Common myeloid progenitor, CD34-positive (primary cell): ENCODE data around the gene ERMP1.

ENCODE experiments used
- CTCF ChIA-PET: fragments of 350-600 bp; sonication (Branson Sonifier 250); formaldehyde crosslinking; loops from one replicate; lab custom pipeline; 2021; ENCODE audit warnings: antibody characterized with exemption; lab: Charles Lee
- POLR2A ChIA-PET: fragments of 350-600 bp; sonication (Branson Sonifier 250); formaldehyde crosslinking; loops from one replicate; lab custom pipeline; 2021; ENCODE audit warnings: antibody characterized with exemption; lab: Charles Lee
- DNase-seq, 3 donors: peaks; one replicate each; pipeline versions ENCODE4 v3.0.0 to v3.0.0-alpha.2; 2013
- H3K27ac ChIP-seq, 2 experiments: 1 replicate in 1 of 2; 2 replicates in 1 of 2; pipeline ENCODE4 v1.7.0; 2013; ENCODE audit warnings: inconsistent platforms in 2 of 2, low read length in 2 of 2, mild to moderate bottlenecking in 2 of 2, low read depth in 1 of 2, moderate library complexity in 1 of 2; ENCODE audit not compliant: severe bottlenecking in 2 of 2, insufficient read depth in 1 of 2, poor library complexity in 1 of 2
- H3K27me3 ChIP-seq, 5 experiments: replicated peaks in 2 of 5; 1 replicate in 3 of 5; 2 replicates in 2 of 5; pipeline versions ENCODE4 v1.6.1 to v1.7.0; 2013; ENCODE audit warnings: low read length in 4 of 5, mild to moderate bottlenecking in 2 of 5, moderate library complexity in 2 of 5, inconsistent platforms in 1 of 5; ENCODE audit not compliant: insufficient read depth in 5 of 5, control insufficient read depth in 4 of 5
- H3K36me3 ChIP-seq, 4 experiments: 1 replicate in 2 of 4; 2 replicates in 2 of 4; pipeline versions ENCODE4 v1.6.1 to v1.7.0; 2013; ENCODE audit warnings: low read length in 3 of 4, control low read depth in 1 of 4, mild to moderate bottlenecking in 1 of 4; ENCODE audit not compliant: control insufficient read depth in 4 of 4, insufficient read depth in 4 of 4
- H3K4me1 ChIP-seq, 4 experiments: 1 replicate in 3 of 4; 2 replicates in 1 of 4; pipeline versions ENCODE4 v1.6.1 to v1.7.1; 2013; ENCODE audit warnings: low read length in 3 of 4, mild to moderate bottlenecking in 3 of 4, control low read depth in 1 of 4, inconsistent platforms in 1 of 4, moderate library complexity in 1 of 4; ENCODE audit not compliant: control insufficient read depth in 4 of 4, insufficient read depth in 4 of 4; ENCODE audit errors: control extremely low read depth in 1 of 4
- H3K4me3 ChIP-seq, 7 experiments: 1 replicate in 4 of 7; 2 replicates in 3 of 7; pipeline versions ENCODE4 v1.5.1 to v1.7.0; 2013; ENCODE audit warnings: mild to moderate bottlenecking in 7 of 7, low read length in 6 of 7, moderate library complexity in 6 of 7, inconsistent platforms in 2 of 7, low read depth in 2 of 7, control low read depth in 1 of 7; ENCODE audit not compliant: insufficient read depth in 4 of 7, control insufficient read depth in 1 of 7; ENCODE audit errors: extremely low read depth in 1 of 7
- H3K9me3 ChIP-seq, 5 experiments: 1 replicate in 4 of 5; 2 replicates in 1 of 5; pipeline versions ENCODE4 v1.6.1 to v1.7.1; 2013; ENCODE audit warnings: low read length in 4 of 5, mild to moderate bottlenecking in 2 of 5, inconsistent platforms in 1 of 5, low read depth in 1 of 5, moderate library complexity in 1 of 5; ENCODE audit not compliant: control insufficient read depth in 4 of 5, insufficient read depth in 2 of 5; ENCODE audit errors: control extremely low read depth in 1 of 5
- WGBS: methylation state at CpG from one replicate; pipeline ENCODE4 v1.1.5; 2013; ENCODE audit not compliant: insufficient coverage; 5-methylcytosine and 5-hydroxymethylcytosine counted together

The ERMP1 gene

DNA sequence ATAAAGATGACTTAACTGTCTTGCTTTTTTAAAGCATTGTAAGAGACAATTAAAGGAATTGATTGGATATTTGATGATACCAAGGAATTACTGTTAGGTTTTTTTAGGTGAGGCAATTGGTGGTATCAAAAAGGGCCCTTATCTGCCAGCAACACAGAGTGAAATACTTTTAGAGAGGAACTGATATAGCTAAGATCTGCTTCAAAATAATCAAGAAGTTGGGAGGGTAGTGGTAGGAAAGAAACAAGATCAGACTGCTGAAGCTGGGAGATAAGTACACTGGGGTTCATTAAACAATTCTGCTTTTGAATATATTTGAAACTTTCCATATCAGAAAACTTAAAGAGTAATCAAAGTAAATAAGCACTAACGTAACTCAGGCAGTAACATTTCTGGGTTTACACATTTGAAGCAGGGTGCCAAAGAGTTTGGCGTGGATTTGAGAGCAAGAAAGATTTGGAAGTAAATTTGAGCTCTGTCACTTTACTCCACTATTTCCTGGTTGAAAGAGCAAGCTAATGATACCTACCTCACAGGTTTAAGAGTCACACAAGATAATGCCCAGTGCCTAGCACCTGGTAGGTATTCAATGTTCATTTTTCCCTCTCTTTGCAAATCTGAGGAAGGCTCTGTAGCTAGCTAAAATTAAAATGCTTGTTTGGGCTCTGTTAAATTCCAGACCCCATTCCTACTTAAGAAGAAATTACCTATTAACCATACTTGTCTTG lies 6.9 kb downstream of the ERMP1 start:
- Histone ChIP-seq H3K27ac (no peak overlapping the region), H3K4me3 (peak overlapping the region in 2 of 7 experiments; percentile 24 to 53), H3K4me1 (peaks cover 8 to 58% (median 8%) of the 10 kb centered on the region in 4 experiments), H3K27me3 (no peaks in the 10 kb centered on the region), H3K9me3 (no peaks in the 10 kb centered on the region), H3K36me3 (peaks cover 15 to 62% (median 36%) of the 10 kb centered on the region in 4 experiments)
- 100% methylated on average over 1 of the region's 2 CpGs for WGBS
- ChIA-PET POLR2A (no interaction called here), CTCF (interaction anchor here (0.8 to 11.5 kb wide), 10 partner anchors 8 to 129 kb away, joined by 3 to 110 read pairs (median 4); partner anchors contain the start of gene ERMP1)
- DNase-seq = peak in 1 of 3 donors; percentile 28

DNA sequence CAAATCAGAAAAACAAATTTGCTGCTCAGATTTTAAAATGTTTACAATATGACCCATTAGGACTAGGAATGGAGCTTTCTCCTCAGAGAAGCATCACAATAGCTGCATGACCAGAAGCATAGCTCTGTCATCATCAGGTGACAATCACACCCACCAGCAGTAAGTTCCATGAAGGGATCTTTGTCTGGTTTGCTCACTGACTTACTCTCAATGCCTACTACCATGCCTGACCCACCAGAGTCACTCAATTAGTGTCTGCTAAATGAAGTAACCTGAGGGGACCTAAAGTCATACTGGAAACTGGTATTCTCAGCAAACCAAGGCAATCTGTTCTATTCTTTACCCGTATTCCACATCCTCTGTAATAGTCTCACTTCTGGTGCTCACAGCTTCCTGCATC lies 7.7 kb downstream of the ERMP1 start:
- DNase-seq = no peak
- Histone ChIP-seq H3K36me3 (peaks cover 15 to 65% (median 37%) of the 10 kb centered on the region in 4 experiments), H3K27me3 (no peaks in the 10 kb centered on the region), H3K9me3 (no peaks in the 10 kb centered on the region), H3K4me3 (peak overlapping the region in 1 of 7 experiments; percentile 53), H3K27ac (no peak overlapping the region), H3K4me1 (peaks cover 5 to 50% (median 6%) of the 10 kb centered on the region in 4 experiments)
- WGBS = 14% methylated on average over 1 of the region's 1 CpG
- ChIA-PET CTCF (interaction anchor here (0.7 to 11.5 kb wide), 7 partner anchors 9 to 74 kb away, joined by 3 to 110 read pairs (median 4); partner anchors contain the start of gene ERMP1), POLR2A (no interaction called here)

DNA sequence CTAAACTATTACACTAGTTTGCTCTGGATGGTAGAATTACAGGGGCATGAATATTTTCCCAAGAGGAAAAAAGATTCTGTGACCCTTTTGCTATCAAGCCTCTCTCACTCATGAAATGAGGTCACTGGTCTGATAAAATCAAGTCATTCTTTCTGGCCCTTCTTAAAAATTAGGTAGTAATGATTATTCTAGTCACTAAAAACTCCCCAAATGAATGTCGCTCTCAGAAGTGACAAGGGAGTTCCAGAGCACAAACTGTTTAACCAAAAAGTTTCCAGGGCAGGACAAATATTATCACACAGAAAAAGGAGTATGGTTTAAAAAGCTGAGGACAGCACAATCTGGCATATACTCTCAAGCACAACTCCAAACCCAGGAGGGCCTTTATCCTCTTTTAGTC lies 12.5 kb downstream of the ERMP1 start:
- DNase-seq = no peak
- peaks cover 16 to 64% (median 41%) of the 10 kb centered on the region in 4 experiments for H3K36me3 ChIP-seq
- ChIA-PET CTCF (interaction anchor here (0.8 to 1.3 kb wide), 4 partner anchors 9 to 76 kb away, joined by 3 to 5 read pairs (median 4); no protein-coding TSS in a partner anchor), POLR2A (no interaction called here)
- H3K27me3 ChIP-seq = no peaks in the 10 kb centered on the region
- peaks cover 0 to 12% (median under 1%) of the 10 kb centered on the region in 4 experiments for H3K4me1 ChIP-seq
- no peak overlapping the region for H3K4me3 ChIP-seq
- no CpG with 5 or more reads among the region's 1 CpG for WGBS
- peak overlapping the region in 1 of 2 experiments; percentile 6 for H3K27ac ChIP-seq
- no peaks in the 10 kb centered on the region for H3K9me3 ChIP-seq

DNA sequence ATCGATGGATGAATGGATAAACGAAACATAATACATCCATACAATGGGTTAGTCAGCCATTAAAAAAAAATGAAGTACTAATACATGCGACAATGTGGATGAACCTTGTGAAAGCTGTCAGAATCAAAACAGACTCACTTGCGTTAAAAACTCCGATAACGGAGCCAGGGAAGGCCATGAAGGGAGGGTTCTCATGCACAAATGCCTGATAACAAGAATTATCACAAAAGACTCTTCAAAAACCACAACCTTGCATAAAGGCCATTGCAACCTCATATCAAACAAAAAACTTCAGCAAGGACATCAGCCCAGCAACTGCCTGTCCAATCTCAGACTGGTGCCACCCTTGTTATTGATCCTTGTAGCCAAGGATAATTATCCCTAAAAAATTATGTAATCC lies 13.7 kb downstream of the ERMP1 start:
- H3K4me1 ChIP-seq = peaks cover 0 to 8% (median 0%) of the 10 kb centered on the region in 4 experiments
- POLR2A ChIA-PET = no interaction called here
- H3K9me3 ChIP-seq = no peaks in the 10 kb centered on the region
- H3K36me3 ChIP-seq = peaks cover 8 to 63% (median 39%) of the 10 kb centered on the region in 4 experiments
- no peak overlapping the region for H3K27ac ChIP-seq
- H3K4me3 ChIP-seq = no peak overlapping the region
- WGBS = no CpG with 5 or more reads among the region's 6 CpGs
- H3K27me3 ChIP-seq = no peaks in the 10 kb centered on the region
- no peak for DNase-seq
- CTCF ChIA-PET = interaction anchor here (0.9 to 2.9 kb wide), 4 partner anchors 10 to 68 kb away, joined by 3 to 24 read pairs (median 3); partner anchors contain the start of gene ERMP1

DNA sequence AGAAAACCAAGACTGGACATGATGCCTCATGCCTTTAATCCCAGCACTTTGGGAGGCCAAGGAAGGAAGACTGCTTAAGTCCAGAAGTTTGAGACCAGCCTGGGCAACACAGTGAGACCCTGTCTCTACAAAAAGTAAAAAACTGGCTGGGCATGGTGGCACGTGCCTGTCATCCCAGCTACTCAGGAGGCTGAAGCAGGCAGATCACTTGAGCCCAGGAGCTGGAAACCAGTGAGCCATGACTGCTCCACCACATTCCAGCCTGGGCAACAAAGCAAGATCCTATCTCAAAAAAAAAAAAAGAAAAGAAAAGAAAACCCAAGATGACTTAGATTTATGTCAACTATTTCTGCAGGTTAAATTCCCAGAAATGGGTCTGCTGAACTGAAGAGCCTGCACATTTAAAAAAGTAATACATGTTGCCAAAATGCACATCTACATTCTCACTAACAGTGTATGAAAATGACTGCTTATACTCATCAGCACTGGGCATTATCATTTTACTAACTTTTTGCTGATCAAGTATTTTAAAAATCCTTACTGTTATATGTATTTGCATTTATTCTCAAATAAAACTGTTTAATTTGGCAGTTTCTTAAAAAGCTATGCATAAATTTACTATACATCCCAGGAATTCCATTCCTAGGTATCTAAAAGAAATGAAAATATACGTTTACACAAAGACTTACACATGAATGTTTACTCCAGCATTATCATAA lies 14.3 kb downstream of the ERMP1 start:
- H3K4me1 ChIP-seq = peaks cover 0 to 8% (median 0%) of the 10 kb centered on the region in 4 experiments
- H3K9me3 ChIP-seq = no peaks in the 10 kb centered on the region
- 100% methylated on average over 1 of the region's 2 CpGs for WGBS
- peaks cover 8 to 62% (median 39%) of the 10 kb centered on the region in 4 experiments for H3K36me3 ChIP-seq
- no peaks in the 10 kb centered on the region for H3K27me3 ChIP-seq
- CTCF ChIA-PET = interaction anchor here (0.9 to 2.9 kb wide), 7 partner anchors 9 to 80 kb away, joined by 3 to 24 read pairs (median 3); partner anchors contain the start of gene ERMP1
- no peak overlapping the region for H3K4me3 ChIP-seq
- DNase-seq = no peak
- POLR2A ChIA-PET = no interaction called here
- H3K27ac ChIP-seq = no peak overlapping the region

DNA sequence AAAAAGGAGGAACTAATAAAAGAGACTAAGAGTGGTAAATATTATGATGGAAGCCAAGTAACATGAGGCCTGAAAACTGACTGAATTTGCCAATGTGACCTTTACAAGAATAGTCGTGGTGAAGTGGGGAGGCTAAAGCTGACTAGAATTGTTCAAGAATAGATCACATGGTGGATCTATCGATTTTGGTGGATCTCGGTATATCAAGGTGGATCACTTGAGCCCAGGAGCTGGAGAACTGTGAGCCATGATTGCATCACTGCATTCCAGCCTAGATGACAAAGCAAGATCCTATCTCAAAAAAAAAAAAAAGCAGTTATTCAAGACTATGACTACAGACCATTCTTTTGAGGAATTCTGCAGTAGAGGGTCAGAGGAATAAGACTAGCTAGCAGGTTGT lies 15.1 kb downstream of the ERMP1 start:
- Histone ChIP-seq H3K27ac (peak overlapping the region; percentile 5 to 18), H3K4me1 (peaks cover 0 to 8% (median 0%) of the 10 kb centered on the region in 4 experiments), H3K4me3 (no peak overlapping the region), H3K36me3 (peaks cover 10 to 63% (median 37%) of the 10 kb centered on the region in 4 experiments), H3K27me3 (no peaks in the 10 kb centered on the region), H3K9me3 (no peaks in the 10 kb centered on the region)
- POLR2A ChIA-PET = no interaction called here
- CTCF ChIA-PET = interaction anchor here (0.6 to 2.9 kb wide), 7 partner anchors 9 to 206 kb away, joined by 3 to 24 read pairs (median 3); partner anchors contain the start of gene ERMP1
- peak in 2 of 3 donors; percentile 56 to 57 for DNase-seq
- 86% methylated on average over 3 of the region's 3 CpGs for WGBS
